ENCODE results near the gene FBLL1. TPM values are rescaled to one million over a fixed set of nuclear protein-coding genes. Genes with fewer than 3 reads are reported as not detected.

The FBLL1 gene
- 1 to 10 TPM in 1 of 2 donors, under 1 TPM in 1; 0.37 to 1.6 TPM for total RNA-seq

DNA sequence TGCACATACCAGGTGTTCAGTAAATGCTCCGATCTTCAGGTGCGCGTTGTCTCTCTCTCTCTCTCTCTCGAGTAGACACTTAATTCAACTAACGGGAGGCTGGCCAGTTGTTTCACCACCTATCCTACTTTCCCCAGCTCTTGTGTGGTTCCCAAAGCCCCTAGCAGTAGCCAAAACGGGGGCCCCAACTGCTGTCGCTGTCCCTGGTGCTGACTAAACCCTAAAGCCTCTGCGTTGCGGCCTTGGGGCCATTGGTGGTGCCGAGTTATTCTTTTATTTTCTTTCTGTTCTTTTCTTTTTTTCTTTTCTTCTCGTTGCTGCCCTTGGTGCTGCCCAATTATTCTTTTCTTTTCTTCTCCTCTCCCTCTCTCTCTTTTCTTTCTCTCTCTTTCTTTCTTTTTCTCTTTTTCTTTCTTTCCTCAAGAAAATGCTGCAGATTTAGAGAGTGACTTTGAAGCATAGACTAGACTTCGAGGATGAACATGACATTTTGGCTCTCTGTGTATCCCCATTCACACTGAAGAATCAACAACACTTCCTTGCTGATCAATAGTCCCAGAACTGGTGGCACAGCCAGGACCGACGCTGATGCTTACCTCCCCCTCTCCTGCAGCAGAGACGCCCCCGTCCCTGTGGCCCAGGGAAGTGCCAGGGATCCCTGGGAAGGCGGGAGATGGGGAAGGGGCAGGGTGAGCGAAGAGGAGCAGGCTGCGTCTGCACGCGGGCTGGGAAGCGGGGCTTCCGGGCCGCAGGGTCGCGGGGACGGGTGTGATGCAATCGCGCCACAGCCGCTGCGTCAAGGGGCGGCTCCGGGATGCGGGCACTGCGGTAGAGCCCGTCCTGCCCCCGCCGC lies at the start of gene FBLL1:
Gene FBLL1 (plus strand): TSS at position 785 of the 853 bp plus-strand sequence. CDS start 200 bp downstream, outside the sequence.
- peak; percentile 44 for DNase-seq
- H3K27ac Mint-ChIP-seq, result no peak within 1 kb of the TSS
- peaks cover 0 to 4% of the 10 kb centered on the region in 2 donors for H3K9me3 Mint-ChIP-seq
- peak; percentile 45 to 61 for ATAC-seq (replicated peaks in 1 of 2)
- H3K27me3 Mint-ChIP-seq (ENCODE audit: low read depth), result peaks cover 43% of the 10 kb centered on the region
- peak within 1 kb of the TSS; percentile 81 to 90 for H3K4me3 Mint-ChIP-seq
- peaks cover 0 to 2% of the 10 kb centered on the region in 2 donors for H3K36me3 Mint-ChIP-seq (ENCODE audit: insufficient read depth in 2 of 2)
- peaks cover 8% of the 10 kb centered on the region for H3K4me1 Mint-ChIP-seq (ENCODE audit: low read depth)

DNA sequence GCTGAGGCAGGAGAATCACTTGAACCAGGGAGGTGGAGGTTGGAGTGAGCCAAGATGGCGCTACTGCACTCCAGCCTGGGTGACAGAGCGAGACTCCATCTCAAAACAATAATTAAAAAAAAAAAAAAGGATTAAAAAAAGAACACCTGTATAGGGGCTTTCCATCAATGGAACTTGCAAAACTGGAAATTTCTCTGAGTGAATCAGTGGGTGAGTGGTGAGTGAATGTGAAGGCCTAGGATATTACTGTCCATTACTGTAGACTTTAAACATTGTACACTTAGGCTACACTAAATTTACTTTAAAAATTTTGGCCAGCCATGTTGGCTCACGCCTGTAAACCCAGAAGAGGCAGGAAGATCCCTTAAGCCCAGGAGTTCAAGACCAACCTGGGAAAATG lies 48.5 kb upstream of the FBLL1 start:
- Mint-ChIP-seq H3K9me3 (no peaks in the 10 kb centered on the region), H3K36me3 (ENCODE audit: insufficient read depth in 2 of 2) (no peaks in the 10 kb centered on the region), H3K4me1 (ENCODE audit: low read depth) (peaks cover 18% of the 10 kb centered on the region), H3K4me3 (no peak overlapping the region), H3K27me3 (ENCODE audit: low read depth) (peaks cover 14% of the 10 kb centered on the region), H3K27ac (no peak overlapping the region)
- ATAC-seq (replicated peaks in 1 of 2) (no peak), DNase-seq (no peak)

GRCh38 chr5:168481330-168481788 lies 47.7 kb upstream of the FBLL1 start:
- H3K9me3 Mint-ChIP-seq, result no peaks in the 10 kb centered on the region
- peak in 1 of 2 donors; percentile 10 for ATAC-seq (replicated peaks in 1 of 2)
- H3K27me3 Mint-ChIP-seq (ENCODE audit: low read depth), result peaks cover 14% of the 10 kb centered on the region
- H3K4me3 Mint-ChIP-seq, result peak overlapping the region in 1 of 2 donors; percentile 38
- H3K36me3 Mint-ChIP-seq (ENCODE audit: insufficient read depth in 2 of 2), result peaks cover under 1 to 2% of the 10 kb centered on the region in 2 donors
- no peak overlapping the region for H3K27ac Mint-ChIP-seq
- peaks cover 26% of the 10 kb centered on the region for H3K4me1 Mint-ChIP-seq (ENCODE audit: low read depth)
- DNase-seq, result peak in 1 of 2 donors; percentile 15

GRCh38 chr5:168482361-168482760 lies 46.7 kb upstream of the FBLL1 start:
- Mint-ChIP-seq H3K4me1 (ENCODE audit: low read depth) (peaks cover 28% of the 10 kb centered on the region), H3K27me3 (ENCODE audit: low read depth) (peaks cover 14% of the 10 kb centered on the region), H3K36me3 (ENCODE audit: insufficient read depth in 2 of 2) (peaks cover 2 to 4% of the 10 kb centered on the region in 2 donors)

GRCh38 chr5:168486136-168486879 lies 42.8 kb upstream of the FBLL1 start, which contains the start of gene RARS1:
Gene RARS1 (plus strand): TSS chr5:168486471. CDS start chr5:168486499, 28 bp downstream.
- peak within 1 kb of the TSS; percentile 95 to 100 for H3K4me3 Mint-ChIP-seq
- no peaks in the 10 kb centered on the region for H3K9me3 Mint-ChIP-seq
- H3K27me3 Mint-ChIP-seq (ENCODE audit: low read depth), result peaks cover 7% of the 10 kb centered on the region
- H3K4me1 Mint-ChIP-seq (ENCODE audit: low read depth), result peaks cover 39% of the 10 kb centered on the region
- peak within 1 kb of the TSS; percentile 87 for H3K27ac Mint-ChIP-seq
- ATAC-seq (replicated peaks in 1 of 2), result peak; percentile 95 to 98
- DNase-seq, result peak; percentile 94
- H3K36me3 Mint-ChIP-seq (ENCODE audit: insufficient read depth in 2 of 2), result peaks cover 8 to 15% of the 10 kb centered on the region in 2 donors

More at GRCh38 chr5:168482361-168482760, 46.7 kb upstream of the FBLL1 start:
- no peak for ATAC-seq (replicated peaks in 1 of 2)
- DNase-seq, result no peak
- no peaks in the 10 kb centered on the region for H3K9me3 Mint-ChIP-seq
- H3K27ac Mint-ChIP-seq, result no peak overlapping the region
- no peak overlapping the region for H3K4me3 Mint-ChIP-seq

DNA sequence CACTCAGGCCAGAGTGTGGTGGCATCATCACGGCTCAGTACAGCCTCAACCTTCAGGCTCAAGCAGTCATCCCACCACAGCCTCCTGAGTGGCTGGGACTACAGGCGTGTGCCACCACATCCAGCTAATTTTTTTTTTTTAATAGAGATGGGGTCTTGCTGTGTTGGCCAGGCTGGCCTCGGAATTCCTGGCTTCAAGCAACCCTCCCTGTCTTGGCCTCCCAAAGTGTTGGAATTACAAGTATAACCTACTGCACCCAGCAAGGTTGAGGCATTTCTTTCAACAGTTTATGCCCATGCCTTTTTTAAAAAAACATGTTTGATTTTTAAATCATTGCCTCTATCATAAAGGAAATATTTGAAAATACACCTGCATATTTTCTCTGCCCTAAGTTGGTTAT lies 40.0 kb upstream of the FBLL1 start:
- DNase-seq (no peak), ATAC-seq (replicated peaks in 1 of 2) (no peak)
- peaks cover 15 to 39% of the 10 kb centered on the region in 2 donors for H3K36me3 Mint-ChIP-seq (ENCODE audit: insufficient read depth in 2 of 2)
- peak overlapping the region; percentile 0 for H3K27ac Mint-ChIP-seq
- no peak overlapping the region for H3K4me3 Mint-ChIP-seq
- peaks cover 33% of the 10 kb centered on the region for H3K4me1 Mint-ChIP-seq (ENCODE audit: low read depth)
- no peaks in the 10 kb centered on the region for H3K9me3 Mint-ChIP-seq
- no peaks in the 10 kb centered on the region for H3K27me3 Mint-ChIP-seq (ENCODE audit: low read depth)

DNA sequence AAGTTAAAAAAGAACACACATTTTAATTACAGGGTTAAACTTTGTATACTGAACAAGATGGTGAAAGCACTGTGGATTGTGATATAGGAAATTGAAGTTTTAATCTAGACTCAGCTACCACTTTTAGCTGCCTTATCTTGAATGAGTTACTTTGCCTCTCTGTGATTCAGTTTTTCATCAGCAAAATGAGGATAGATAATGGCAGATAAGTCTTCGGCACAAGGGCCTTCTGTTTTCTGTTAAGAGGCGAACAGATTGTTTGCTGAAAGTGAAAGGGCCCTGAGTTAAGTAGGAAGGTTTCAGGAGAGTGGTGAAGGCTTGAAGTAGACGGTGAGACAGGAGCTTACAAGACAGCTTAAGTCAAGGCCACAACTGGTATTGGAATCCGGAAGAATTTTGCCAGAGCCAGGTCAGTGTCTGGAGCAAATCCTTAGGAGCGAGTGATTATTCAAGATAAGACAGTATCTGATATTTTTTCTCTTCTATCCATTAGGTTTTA lies 35.0 kb upstream of the FBLL1 start:
- Mint-ChIP-seq H3K27ac (no peak overlapping the region), H3K36me3 (ENCODE audit: insufficient read depth in 2 of 2) (peaks cover 19 to 42% of the 10 kb centered on the region in 2 donors), H3K4me1 (ENCODE audit: low read depth) (no peaks in the 10 kb centered on the region), H3K9me3 (no peaks in the 10 kb centered on the region), H3K27me3 (ENCODE audit: low read depth) (no peaks in the 10 kb centered on the region), H3K4me3 (no peak overlapping the region)
- DNase-seq (no peak), ATAC-seq (replicated peaks in 1 of 2) (no peak)

- H3K4me3 Mint-ChIP-seq, result no peak overlapping the region
- DNase-seq, result no peak
- no peaks in the 10 kb centered on the region for H3K9me3 Mint-ChIP-seq
- H3K27ac Mint-ChIP-seq, result no peak overlapping the region
- ATAC-seq (replicated peaks in 1 of 2), result no peak
- peaks cover 3% of the 10 kb centered on the region for H3K4me1 Mint-ChIP-seq (ENCODE audit: low read depth)
- peaks cover 3 to 20% of the 10 kb centered on the region in 2 donors for H3K36me3 Mint-ChIP-seq (ENCODE audit: insufficient read depth in 2 of 2)
- no peaks in the 10 kb centered on the region for H3K27me3 Mint-ChIP-seq (ENCODE audit: low read depth)
Observed at GRCh38 chr5:168502563-168503237, 26.4 kb upstream of the FBLL1 start.

DNA sequence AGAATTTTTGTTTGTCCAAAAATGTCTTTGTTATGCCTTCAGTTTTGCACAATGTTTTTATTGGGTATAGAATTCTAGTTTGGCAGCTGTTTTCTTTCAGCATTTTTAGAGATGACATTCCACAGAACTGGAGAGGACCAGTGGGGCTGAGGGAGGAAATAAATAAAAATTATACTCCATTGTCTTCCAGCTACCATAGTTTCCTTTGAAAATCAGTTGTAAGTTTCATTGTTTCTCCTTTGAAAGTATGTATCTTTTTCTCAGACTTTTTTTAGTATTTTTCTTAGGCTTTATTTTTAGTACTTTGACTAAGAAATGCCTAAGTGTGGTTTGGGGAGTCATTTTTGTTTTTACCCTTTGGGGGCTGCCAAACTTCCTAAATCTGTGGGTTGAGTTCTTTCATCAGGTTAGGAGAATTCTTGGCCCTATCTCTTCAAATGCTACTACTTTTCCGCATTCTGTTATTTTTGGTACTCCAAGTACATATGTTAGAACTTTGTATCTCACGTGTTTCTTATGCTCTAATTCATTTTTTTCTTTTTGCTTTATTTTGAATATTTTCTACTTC lies 15.2 kb upstream of the FBLL1 start:
- Mint-ChIP-seq H3K36me3 (ENCODE audit: insufficient read depth in 2 of 2) (peaks cover 34 to 75% of the 10 kb centered on the region in 2 donors), H3K4me1 (ENCODE audit: low read depth) (no peaks in the 10 kb centered on the region), H3K9me3 (peaks cover 0 to 2% of the 10 kb centered on the region in 2 donors), H3K27me3 (ENCODE audit: low read depth) (no peaks in the 10 kb centered on the region), H3K4me3 (no peak overlapping the region), H3K27ac (peak overlapping the region; percentile 68)
- DNase-seq, result no peak
- ATAC-seq (replicated peaks in 1 of 2), result no peak

GRCh38 chr5:168525856-168526255 lies 3.2 kb upstream of the FBLL1 start:
- H3K36me3 Mint-ChIP-seq (ENCODE audit: insufficient read depth in 2 of 2), result peaks cover 0 to 2% of the 10 kb centered on the region in 2 donors
- H3K4me3 Mint-ChIP-seq, result no peak overlapping the region
- DNase-seq (no peak), ATAC-seq (replicated peaks in 1 of 2) (no peak)
- peaks cover 8% of the 10 kb centered on the region for H3K4me1 Mint-ChIP-seq (ENCODE audit: low read depth)
- no peak overlapping the region for H3K27ac Mint-ChIP-seq
- peaks cover 25% of the 10 kb centered on the region for H3K27me3 Mint-ChIP-seq (ENCODE audit: low read depth)
- H3K9me3 Mint-ChIP-seq, result peaks cover 0 to 4% of the 10 kb centered on the region in 2 donors

GRCh38 chr5:168527756-168528295 lies 1.3 kb upstream of the FBLL1 start:
- H3K36me3 Mint-ChIP-seq (ENCODE audit: insufficient read depth in 2 of 2), result peaks cover 0 to 2% of the 10 kb centered on the region in 2 donors
- no peak for ATAC-seq (replicated peaks in 1 of 2)
- H3K27ac Mint-ChIP-seq, result no peak overlapping the region
- H3K4me3 Mint-ChIP-seq, result no peak overlapping the region
- peaks cover 0 to 4% of the 10 kb centered on the region in 2 donors for H3K9me3 Mint-ChIP-seq
- no peak for DNase-seq
- peaks cover 8% of the 10 kb centered on the region for H3K4me1 Mint-ChIP-seq (ENCODE audit: low read depth)
- H3K27me3 Mint-ChIP-seq (ENCODE audit: low read depth), result peaks cover 41% of the 10 kb centered on the region
